Coronary artery (tissue), 2 donors: ENCODE data around the gene EN2.

Source experiments
- DNase-seq: peaks from one replicate; pipeline ENCODE4 v3.0.0-alpha.2; 2017; ENCODE audit warnings: low spot score
- H3K27ac ChIP-seq, 2 donors: fragments of 200-600 bp; sonication (generic); one replicate each; pipeline ENCODE4 v1.5.1; 2016 to 2019
- H3K4me3 ChIP-seq: fragments of 200-600 bp; sonication (generic); 2 replicates; pipeline ENCODE4 v1.5.1; 2016; ENCODE audit warnings: mild to moderate bottlenecking, moderate library complexity
- TF ChIP-seq, protein P1 (sequence below): fragments of 200-600 bp; sonication (generic); IDR thresholded peaks from one replicate; pipeline ENCODE4 v1.5.1; 2019; ENCODE audit warnings: antibody characterized with exemption

EN2 gene

GRCh38 chr7:155466814-155467733, 9.1 kb downstream of the EN2 start:
- Histone ChIP-seq H3K4me3 (peak overlapping the region; percentile 44), H3K27ac (no peak overlapping the region)
- DNase-seq: no peak
- TF ChIP-seq, protein P1, sequence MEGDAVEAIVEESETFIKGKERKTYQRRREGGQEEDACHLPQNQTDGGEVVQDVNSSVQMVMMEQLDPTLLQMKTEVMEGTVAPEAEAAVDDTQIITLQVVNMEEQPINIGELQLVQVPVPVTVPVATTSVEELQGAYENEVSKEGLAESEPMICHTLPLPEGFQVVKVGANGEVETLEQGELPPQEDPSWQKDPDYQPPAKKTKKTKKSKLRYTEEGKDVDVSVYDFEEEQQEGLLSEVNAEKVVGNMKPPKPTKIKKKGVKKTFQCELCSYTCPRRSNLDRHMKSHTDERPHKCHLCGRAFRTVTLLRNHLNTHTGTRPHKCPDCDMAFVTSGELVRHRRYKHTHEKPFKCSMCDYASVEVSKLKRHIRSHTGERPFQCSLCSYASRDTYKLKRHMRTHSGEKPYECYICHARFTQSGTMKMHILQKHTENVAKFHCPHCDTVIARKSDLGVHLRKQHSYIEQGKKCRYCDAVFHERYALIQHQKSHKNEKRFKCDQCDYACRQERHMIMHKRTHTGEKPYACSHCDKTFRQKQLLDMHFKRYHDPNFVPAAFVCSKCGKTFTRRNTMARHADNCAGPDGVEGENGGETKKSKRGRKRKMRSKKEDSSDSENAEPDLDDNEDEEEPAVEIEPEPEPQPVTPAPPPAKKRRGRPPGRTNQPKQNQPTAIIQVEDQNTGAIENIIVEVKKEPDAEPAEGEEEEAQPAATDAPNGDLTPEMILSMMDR: no peak

- no peak overlapping the region for H3K27ac ChIP-seq
- H3K4me3 ChIP-seq: peak overlapping the region; percentile 54
- TF ChIP-seq, protein P1: no peak
- no peak for DNase-seq
Measured at GRCh38 chr7:155467846-155468784, 10.2 kb downstream of the EN2 start.

DNA sequence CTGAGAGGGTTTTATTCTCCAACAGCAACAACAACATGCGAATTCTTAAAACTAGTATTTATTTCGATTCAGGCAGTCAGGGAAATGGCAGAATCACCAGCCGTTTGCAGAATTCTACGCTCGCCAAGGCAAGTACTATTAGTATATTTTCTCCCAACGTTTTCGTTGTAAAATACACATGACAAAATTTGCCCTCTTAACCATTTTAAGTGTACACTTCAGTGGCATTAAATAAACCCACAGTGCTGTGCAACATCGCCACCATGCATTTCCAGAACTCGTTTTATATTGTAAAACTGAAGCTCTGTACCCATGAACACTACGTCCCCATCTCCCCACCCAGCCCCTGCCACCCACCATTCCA, 10.8 kb downstream of the EN2 start:
- TF ChIP-seq, protein P1: no peak
- DNase-seq: no peak
- Histone ChIP-seq H3K27ac (no peak overlapping the region), H3K4me3 (no peak overlapping the region)

DNA sequence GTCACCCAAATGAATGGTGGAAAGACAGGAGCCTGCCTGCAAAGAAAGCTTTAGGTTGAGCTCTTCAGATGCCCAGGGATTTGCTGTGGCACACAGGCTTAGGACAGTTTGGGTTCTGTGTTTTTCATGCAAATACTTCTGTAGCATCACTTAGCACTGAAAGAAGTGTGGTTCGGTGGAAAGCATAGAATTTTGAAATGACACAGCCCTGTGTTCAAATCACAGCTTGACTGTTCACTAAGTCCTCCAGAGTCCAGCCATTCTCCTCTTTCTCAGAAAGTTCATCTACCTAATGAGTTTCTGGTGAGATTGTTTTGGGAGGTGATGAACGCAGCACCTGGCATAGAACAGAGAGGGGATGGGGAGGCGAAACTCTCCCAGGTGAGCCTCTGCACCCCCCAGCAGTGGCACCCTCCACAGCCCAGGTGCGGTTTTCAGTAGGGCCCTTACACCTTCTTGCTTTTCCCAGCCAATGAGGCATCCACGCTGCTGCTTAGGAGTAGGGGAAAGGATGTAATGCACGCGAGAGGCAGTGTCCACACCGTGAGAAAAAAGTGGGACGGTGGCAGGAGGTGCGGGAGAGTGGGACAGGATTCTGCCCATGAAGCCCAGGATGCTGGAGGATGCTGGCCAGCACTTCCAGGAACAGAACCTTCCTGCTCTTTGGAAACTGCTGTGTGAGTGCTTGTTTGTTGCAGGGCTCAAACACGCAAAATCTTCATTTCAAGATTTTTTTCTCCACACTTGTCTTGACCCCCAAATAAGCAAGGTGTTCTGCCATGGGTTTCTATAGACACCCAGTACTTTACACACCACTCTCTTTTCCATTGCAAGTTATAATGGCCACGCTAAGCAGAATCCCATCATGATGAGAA, 11.6 kb downstream of the EN2 start:
- no peak for DNase-seq
- H3K4me3 ChIP-seq: no peak overlapping the region

DNA sequence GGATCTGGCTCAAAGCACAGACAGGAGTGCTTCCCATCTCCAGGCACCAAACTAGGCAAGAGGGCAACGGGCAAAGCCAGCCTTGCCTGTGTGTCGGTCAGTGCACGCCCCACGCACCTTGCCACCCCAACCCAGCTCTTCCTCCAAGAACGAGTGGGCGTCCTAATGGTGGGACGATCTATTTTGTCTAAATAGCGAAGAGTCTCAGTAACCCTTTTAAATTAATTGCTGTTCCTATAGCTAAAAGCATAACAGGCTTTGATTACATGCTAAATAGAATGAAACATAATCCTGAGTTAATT, 12.2 kb downstream of the EN2 start:
- no peak overlapping the region for H3K27ac ChIP-seq
- no peak for DNase-seq
- H3K4me3 ChIP-seq: no peak overlapping the region
- TF ChIP-seq, protein P1: no peak

More for the DNA sequence above, 11.6 kb downstream of the EN2 start:
- H3K27ac ChIP-seq: no peak overlapping the region
- TF ChIP-seq, protein P1: no peak

DNA sequence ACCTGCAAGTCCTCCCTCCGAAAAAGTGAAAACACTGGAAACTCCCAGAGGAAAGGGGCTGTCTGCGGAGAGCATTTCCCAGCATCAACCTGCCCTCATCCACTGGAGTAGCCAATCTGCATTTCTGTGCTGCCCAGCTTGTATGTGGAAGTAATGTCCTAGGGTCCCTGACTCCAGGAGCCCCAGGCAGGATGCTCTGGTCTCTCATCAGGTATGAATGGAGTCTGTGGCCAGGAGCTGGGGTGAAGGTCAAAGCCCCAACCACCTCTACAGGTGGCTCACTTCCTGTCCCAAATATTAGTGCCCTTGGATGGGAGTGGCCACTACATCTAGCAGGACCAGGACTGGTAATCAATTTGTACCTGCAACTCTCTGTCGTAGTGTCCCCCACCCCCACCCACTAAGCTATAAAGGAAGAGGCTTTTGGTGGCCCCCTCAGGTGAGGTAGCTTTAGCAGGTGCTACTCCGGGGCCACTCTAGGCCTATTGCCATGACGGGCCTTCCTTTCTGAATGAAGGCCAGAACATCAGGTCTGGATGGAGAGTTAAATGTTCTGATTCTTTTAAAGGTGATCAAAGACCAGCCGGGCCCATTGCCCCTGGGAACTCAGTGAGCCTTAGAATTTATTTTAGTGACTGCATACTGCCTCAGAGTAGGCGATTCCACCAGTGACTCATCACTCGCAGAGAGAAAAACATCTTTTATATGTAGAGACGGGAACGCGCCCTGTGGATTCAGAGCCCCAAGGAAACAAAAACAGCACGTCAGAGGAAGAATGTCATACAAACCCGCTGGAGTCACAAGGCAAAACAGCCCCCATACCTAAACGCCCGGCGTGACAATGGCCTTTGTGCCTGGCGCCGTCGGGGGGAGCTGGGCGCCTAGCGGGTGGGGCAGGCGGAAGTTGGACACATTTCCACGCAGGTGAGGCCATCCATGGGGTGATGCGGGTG, 13.0 kb downstream of the EN2 start:
- Histone ChIP-seq H3K27ac (no peak overlapping the region), H3K4me3 (no peak overlapping the region)
- TF ChIP-seq, protein P1: no peak
- DNase-seq: no peak
